K562 (cell line): ENCODE data around the gene DNAH3. TPM values are rescaled to one million over a fixed set of nuclear protein-coding genes. Genes with fewer than 3 reads are reported as not detected.

ENCODE experiments used
- ATAC-seq: fragments of 200-7000 bp; cut with Tn5 transposase; 3 replicates; pipeline ENCODE4 v1.9.1; 2020; ENCODE audit warnings: moderate library complexity
- BruUV-seq: library from RNA; stranded (reverse); fragments of 400-500 nt; replicated peaks from 2 replicates; lab custom pipeline; 2021; lab: Mats Ljungman, UMichigan
- CTCF ChIA-PET: fragments of 300-600 bp; formaldehyde crosslinking; extraction: SDS; loops from one replicate; lab custom pipeline; 2021; ENCODE audit warnings: low intra/inter-chr PET ratio; lab: Yijun Ruan, JAX
- POLR2A ChIA-PET: fragments of 300-600, 350-650 bp; sonication (Branson Sonifier 250); formaldehyde crosslinking; extraction: SDS; loops from one replicate; lab custom pipeline; 2021; ENCODE audit warnings: antibody characterized with exemption, inconsistent platforms; lab: Yijun Ruan, JAX
- DNase-seq, 4 experiments: peaks; one replicate each; pipeline versions ENCODE4 v3.0.0 to v3.0.0-alpha.2; 2011 to 2018; ENCODE audit warnings: low spot score in 3 of 4, mixed read lengths in 3 of 4; ENCODE audit errors: extremely low read depth in 1 of 4
- FAIRE-seq: peaks from 2 replicates; lab custom pipeline; 2011; peaks lifted over from hg19 to GRCh38; lab: Jason Lieb, UNC
- H2AFZ ChIP-seq: 2 replicates; pipeline ENCODE4 v1.6.0; 2011; ENCODE audit warnings: low read depth, low read length, control low read depth, inconsistent platforms
- H3K27ac ChIP-seq: fragments of 200-600 bp; 3 replicates; pipeline ENCODE4 v1.8.0; 2011; ENCODE audit warnings: low read depth, mild to moderate bottlenecking, control low read depth, inconsistent platforms, low read length, moderate library complexity, mixed read lengths; ENCODE audit errors: extremely low read depth
- H3K27me3 ChIP-seq, 2 experiments: fragments of 300-600 bp in 1 of 2; 2 replicates in 1 of 2; 3 replicates in 1 of 2; pipeline versions ENCODE4 v1.6.0 to v1.8.0; 2011; ENCODE audit warnings: inconsistent platforms in 2 of 2, low read length in 2 of 2, mild to moderate bottlenecking in 1 of 2, mixed read lengths in 1 of 2, moderate library complexity in 1 of 2; ENCODE audit not compliant: control insufficient read depth in 2 of 2, insufficient read depth in 2 of 2
- H3K36me3 ChIP-seq: fragments of 300-600 bp; 3 replicates; pipeline ENCODE4 v1.8.0; 2011; ENCODE audit warnings: mild to moderate bottlenecking, low read length, inconsistent platforms; ENCODE audit not compliant: control insufficient read depth, insufficient read depth
- H3K4me1 ChIP-seq, 2 experiments: fragments of 200-600 bp in 1 of 2; replicated peaks in 1 of 2; 2 replicates in 1 of 2; 3 replicates in 1 of 2; pipeline versions ENCODE4 v1.5.1 to v1.8.0; 2011; ENCODE audit warnings: inconsistent platforms in 2 of 2, low read length in 2 of 2, mild to moderate bottlenecking in 1 of 2, mixed read lengths in 1 of 2, moderate library complexity in 1 of 2; ENCODE audit not compliant: control insufficient read depth in 2 of 2, insufficient read depth in 2 of 2
- H3K4me2 ChIP-seq: 2 replicates; pipeline ENCODE4 v1.6.1; 2011; ENCODE audit warnings: low read length, control low read depth, inconsistent platforms, mixed read lengths; ENCODE audit not compliant: insufficient read depth
- H3K4me3 ChIP-seq: fragments of 200-600 bp; sonication (generic), shearing (Covaris generic); 2 replicates; pipeline ENCODE4 v1.5.1; 2016; ENCODE audit warnings: control low read depth, inconsistent platforms
- H3K79me2 ChIP-seq: fragments of 200-600 bp; 3 replicates; pipeline ENCODE4 v1.8.0; 2011; ENCODE audit warnings: low read length, inconsistent platforms; ENCODE audit not compliant: control insufficient read depth, insufficient read depth
- H3K9ac ChIP-seq, 2 experiments: 2 replicates each; pipeline versions ENCODE4 v1.6.0 to v1.6.1; 2011; ENCODE audit warnings: low read depth in 2 of 2, low read length in 2 of 2, control low read depth in 1 of 2, inconsistent platforms in 1 of 2, mild to moderate bottlenecking in 1 of 2, mixed read lengths in 1 of 2; ENCODE audit not compliant: insufficient read depth in 1 of 2
- H3K9me1 ChIP-seq: one replicate; pipeline ENCODE4 v1.6.0; 2011; ENCODE audit warnings: inconsistent platforms, mild to moderate bottlenecking, low read length, moderate library complexity; ENCODE audit not compliant: control insufficient read depth, insufficient read depth
- H3K9me3 ChIP-seq: replicated peaks from 2 replicates; pipeline ENCODE4 v1.5.1; 2011; ENCODE audit warnings: low read depth, low read length, inconsistent platforms; ENCODE audit not compliant: control insufficient read depth, insufficient read depth
- H4K20me1 ChIP-seq: replicated peaks from 2 replicates; pipeline ENCODE4 v1.6.1; 2011; ENCODE audit warnings: low read length, inconsistent platforms, mixed read lengths; ENCODE audit not compliant: control insufficient read depth, insufficient read depth
- ADNP ChIP-seq: fragments of 200-800 bp; sonication (Bioruptor generic); IDR thresholded peaks from 2 replicates; pipeline ENCODE4 v1.6.1; 2016; ENCODE audit warnings: missing genetic modification characterization, missing compliant biosample characterization
- BMI1 ChIP-seq: fragments of 150-350 bp; IDR thresholded peaks from 2 replicates; pipeline ENCODE4 v1.6.1; 2014; ENCODE audit warnings: low read length
- ESRRA ChIP-seq: fragments of 450-650 bp; IDR thresholded peaks from 2 replicates; pipeline ENCODE4 v1.6.1; 2014; ENCODE audit warnings: low read depth, mild to moderate bottlenecking, moderate library complexity, borderline replicate concordance
- FOSL1 ChIP-seq: fragments of 200-800 bp; sonication (Bioruptor generic); conservative IDR thresholded peaks from 2 replicates; pipeline ENCODE4 v1.6.1; 2016; ENCODE audit warnings: missing genetic modification characterization, missing compliant biosample characterization
- HDAC2 ChIP-seq: fragments of 450-650 bp; IDR thresholded peaks from 2 replicates; pipeline ENCODE4 v1.6.1; 2016; ENCODE audit warnings: mild to moderate bottlenecking
- HMG20A ChIP-seq: fragments of 450-650 bp; formaldehyde crosslinking; conservative IDR thresholded peaks from 2 replicates; pipeline ENCODE4 v1.4.0; 2020; ENCODE audit warnings: mild to moderate bottlenecking, mixed read lengths
- KDM1A ChIP-seq, 2 experiments: fragments of 450-650 bp; IDR thresholded peaks; 2 replicates each; pipeline ENCODE4 v1.6.1; 2016; ENCODE audit warnings: mild to moderate bottlenecking in 2 of 2
- PHTF2 ChIP-seq: fragments of 250-450 bp; sonication (Bioruptor Pico); IDR thresholded peaks from 2 replicates; pipeline ENCODE4 v1.5.0; 2021; ENCODE audit warnings: mild to moderate bottlenecking
- PTRF ChIP-seq: fragments of 450-650 bp; IDR thresholded peaks from 2 replicates; pipeline ENCODE4 v1.6.1; 2016; ENCODE audit warnings: mild to moderate bottlenecking, missing genetic modification characterization, missing compliant biosample characterization
- RBM25 ChIP-seq: fragments of 200-400 bp; formaldehyde crosslinking; IDR thresholded peaks from 2 replicates; pipeline ENCODE4 v1.6.1; 2018; ENCODE audit warnings: low read length, low read depth, moderate library complexity; ENCODE audit not compliant: severe bottlenecking
- STAT6 ChIP-seq: sonication (generic); formaldehyde crosslinking; IDR thresholded peaks from 2 replicates; pipeline ENCODE4 v1.8.1; 2023; ENCODE audit warnings: mild to moderate bottlenecking, missing genetic modification reagents
- ZNF436 ChIP-seq: fragments of 250-450, 450-650 bp; sonication (Bioruptor Pico); formaldehyde crosslinking; IDR thresholded peaks from 2 replicates; pipeline ENCODE4 v1.7.0; 2020; ENCODE audit warnings: mild to moderate bottlenecking
- WGBS: fragments of 100-300 bp; shearing (Covaris generic); methylation state at CpG from one replicate; pipeline ENCODE4 v1.1.6; 2016; ENCODE audit warnings: low coverage, mixed read lengths; ENCODE audit not compliant: insufficient coverage; ENCODE audit errors: missing lambda C conversion rate; 5-methylcytosine and 5-hydroxymethylcytosine counted together
- in situ Hi-C: fragments of 300-500 bp; cut with MboI; formaldehyde crosslinking; loops from 4 replicates; pipeline ENCODE4 v1.15.0; 2018; ENCODE audit warnings: inconsistent platforms, mixed read lengths
- intact Hi-C: fragments of 100-400 bp; cut with micrococcal nuclease; formaldehyde crosslinking; loops from 2 replicates; pipeline ENCODE4 v1.14.2; 2022
- polyA plus RNA-seq, 8 experiments: library from polyadenylated mRNA; depleted of rRNA in 4 of 8; stranded (reverse) in 5 of 8; unstranded in 3 of 8; fragments of >200 nt; fragmentation: Nextera tagmentation in 2 of 8; fragmentation: Illumina TruSeq in 1 of 8; extraction: Ambion mirVana in 2 of 8; extraction: Trizol in 1 of 8; gene quantifications; 2 replicates each; pipeline versions ENCODE4 v1.2.1 to v1.2.3, GENCODE V29; 2011 to 2014; ENCODE audit warnings: inconsistent platforms in 1 of 8, missing spikeins in 1 of 8
- total RNA-seq, 7 experiments: library from RNA; depleted of rRNA in 6 of 7; stranded (reverse); fragments of >200 nt in 6 of 7; fragmentation: Illumina TruSeq in 2 of 7; extraction: Trizol in 2 of 7; gene quantifications; 2 replicates each; pipeline versions ENCODE4 v1.2.1 to v1.2.3, GENCODE V29; 2011 to 2021; ENCODE audit warnings: low replicate concordance in 1 of 7

DNAH3 gene
- total and polyA plus RNA-seq, 9 of the 15 experiments (the other 6 are each of a cell fraction or from before 2014, with no cell fraction given): 0.32 to 0.84 (median 0.44) TPM

- Histone ChIP-seq H3K79me2 (no peaks in the 10 kb centered on the region), H3K9me3 (no peaks in the 10 kb centered on the region), H3K4me3 (no peak overlapping the region), H3K9me1 (no peaks in the 10 kb centered on the region), H3K4me2 (no peak overlapping the region), H3K36me3 (no peaks in the 10 kb centered on the region), H3K4me1 (peaks cover 7 to 8% of the 10 kb centered on the region in 2 experiments; a peak in 2 of 5 replicates), H2AFZ (peak overlapping the region; percentile 48), H3K27me3 (peaks cover 0 to 8% of the 10 kb centered on the region in 2 experiments; a peak in 1 of 5 replicates), H3K9ac (no peak overlapping the region), H4K20me1 (no peaks in the 10 kb centered on the region), H3K27ac (no peak overlapping the region)
- no peak for ATAC-seq
- CTCF ChIA-PET: interaction anchor here (0.6 kb wide), 1 partner anchor 116 kb away, joined by 3 read pairs; no protein-coding TSS in a partner anchor
- WGBS: 28% methylated on average over 13 of the region's 13 CpGs
- no peak for FAIRE-seq
- BruUV-seq: no TSS peak
- intact Hi-C loops (no loop called here), in situ Hi-C loops (loop anchor here (5.0 kb wide), 1 partner anchor 95 kb away; no protein-coding TSS in a partner anchor)
- POLR2A ChIA-PET: interaction anchor here (1.3 to 1.5 kb wide), 2 partner anchors 12 to 14 kb away, joined by 4 to 7 read pairs; no protein-coding TSS in a partner anchor
- TF ChIP-seq FOSL1 (tag): peak; percentile 58
- TF ChIP-seq PHTF2 (CRISPR knock-in tag): no peak
- no peak for TF ChIP-seq HMG20A (CRISPR knock-in tag)
- DNase-seq: no peak
These were observed 198.3 kb downstream of the DNAH3 start for GRCh38 chr16:20952139-20952920.

GRCh38 chr16:20950294-20950693 is 200.4 kb downstream of the DNAH3 start:
- no peaks in the 10 kb centered on the region for H3K36me3 ChIP-seq
- POLR2A ChIA-PET: interaction anchor here (0.6 kb wide), 1 partner anchor 138 kb away, joined by 3 read pairs; no protein-coding TSS in a partner anchor
- H3K9me3 ChIP-seq: no peaks in the 10 kb centered on the region
- peaks cover 11 to 20% of the 10 kb centered on the region in 2 experiments; a peak in 4 of 5 replicates for H3K4me1 ChIP-seq
- no peak overlapping the region for H2AFZ ChIP-seq
- ATAC-seq: no peak
- H4K20me1 ChIP-seq: no peaks in the 10 kb centered on the region
- H3K9ac ChIP-seq: no peak overlapping the region
- intact Hi-C loops: no loop called here
- 52% methylated on average over 4 of the region's 4 CpGs for WGBS
- in situ Hi-C loops: loop anchor here (5.0 kb wide), 1 partner anchor 93 kb away; no protein-coding TSS in a partner anchor
- no peak overlapping the region for H3K27ac ChIP-seq
- H3K4me2 ChIP-seq: no peak overlapping the region
- H3K79me2 ChIP-seq: no peaks in the 10 kb centered on the region
- CTCF ChIA-PET: no interaction called here
- H3K27me3 ChIP-seq: peaks cover 0 to 8% of the 10 kb centered on the region in 2 experiments; a peak in 1 of 5 replicates
- H3K9me1 ChIP-seq: no peaks in the 10 kb centered on the region
- BruUV-seq: no TSS peak
- FAIRE-seq: no peak
- no peak overlapping the region for H3K4me3 ChIP-seq
- no peak for DNase-seq
- TF ChIP-seq HDAC2 (peak; percentile 51; the same call in 1 of the 2 replicates), ADNP (tag) (peak; percentile 54; the same call in 1 of the 2 replicates), ESRRA (peak; percentile 46; the same call in 1 of the 2 replicates), ZNF436 (CRISPR knock-in tag) (no peak), BMI1 (no peak), KDM1A (IDR thresholded peaks at IDR 0.05) (peak; percentile 7 to 69; a peak in 2 of 4 replicates), PTRF (tag) (no peak), RBM25 (peak; percentile 89), STAT6 (CRISPR knock-in tag) (no peak)
